OCI-M1 (cell line): ENCODE measurements around the gene CCDC8.
"Not testable (repeated sequence)": the region's sequence is repeated elsewhere in the genome, so short reads cannot be mapped to it uniquely, and the experiment has no call there.

Source experiments
- DNase-seq: peaks from one replicate; lab custom pipeline; 2025; lab: John Stamatoyannopoulos, UW

Gene CCDC8

DNA sequence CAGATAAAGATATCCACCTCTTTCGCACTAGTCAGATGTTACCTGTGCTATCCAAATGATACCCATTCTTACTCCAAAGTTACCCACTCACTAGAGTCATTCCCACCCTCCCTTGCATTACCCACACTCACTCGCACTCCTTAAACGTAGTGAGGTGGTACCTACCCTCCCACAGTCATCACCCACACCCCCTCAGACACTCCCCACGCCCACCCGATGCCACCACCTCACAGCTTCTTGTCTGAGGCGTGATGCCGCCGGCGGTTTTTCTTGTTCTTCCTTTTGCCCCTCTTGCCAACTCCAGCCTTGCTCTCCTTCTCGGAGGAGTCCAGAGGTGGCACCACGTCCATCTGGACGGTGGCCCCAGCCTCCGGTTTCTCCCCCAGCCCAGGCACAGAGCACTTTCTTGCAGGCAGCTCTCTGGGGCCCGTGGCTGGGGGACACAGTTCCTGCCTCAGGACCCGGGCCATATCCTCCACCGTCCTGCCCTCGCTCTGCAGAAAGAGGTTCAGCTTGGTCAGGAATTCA lies 14.2 kb upstream of the CCDC8 start:
- no peak for DNase-seq

DNA sequence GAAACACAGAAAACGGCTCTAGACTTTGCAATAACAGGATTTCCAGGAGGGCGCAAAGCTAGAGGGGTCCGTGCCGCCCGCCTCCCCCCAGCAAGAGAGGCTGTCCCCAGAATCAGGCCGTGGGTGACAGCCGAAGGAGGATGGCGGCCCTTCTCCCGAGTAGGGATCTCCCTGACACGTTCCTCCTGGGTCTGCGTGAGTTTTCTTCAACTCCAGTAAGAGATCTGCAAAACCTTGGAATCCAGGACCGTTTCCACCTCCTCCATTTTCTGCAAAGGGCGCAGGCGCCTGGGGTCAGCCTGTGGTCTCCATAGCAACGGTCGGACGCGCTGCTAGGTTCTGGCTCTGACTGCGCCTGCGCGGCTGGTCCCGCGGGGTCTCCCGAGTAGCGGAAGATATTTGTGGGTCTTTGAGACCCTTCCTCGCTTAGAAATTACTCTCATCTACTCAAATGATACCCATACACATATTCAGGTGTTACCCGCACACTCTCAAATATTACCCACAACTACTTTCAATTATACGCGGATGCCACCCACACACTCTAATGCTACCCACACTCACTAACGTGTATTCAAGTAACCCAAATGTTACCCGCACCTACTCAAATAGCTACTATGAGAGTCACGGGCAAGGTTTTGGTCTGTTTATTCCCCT lies 13.3 kb upstream of the CCDC8 start:
- DNase-seq: no peak

DNA sequence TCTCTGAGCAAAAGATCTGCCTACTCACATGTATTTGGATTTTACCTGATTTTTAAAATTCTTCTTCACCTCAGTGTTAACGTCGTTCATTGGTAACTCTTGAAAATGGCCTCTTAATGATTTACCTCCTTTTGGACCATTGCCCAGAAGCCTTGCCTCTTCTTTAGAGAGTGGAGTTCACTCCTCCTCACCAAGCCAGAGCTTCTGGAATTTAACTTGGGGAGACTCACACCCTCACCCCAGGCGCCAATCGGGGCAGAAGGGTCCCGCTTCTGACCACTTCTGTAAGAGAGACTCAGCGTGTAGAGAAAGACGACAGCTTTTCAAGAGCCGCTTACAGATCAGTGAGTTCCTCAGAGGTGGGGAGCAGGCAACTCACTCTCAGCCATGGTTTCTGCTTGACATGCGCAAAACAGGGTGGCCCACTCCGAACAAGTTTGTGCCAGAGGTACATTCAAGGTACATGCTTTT lies 12.7 kb upstream of the CCDC8 start:
- no peak for DNase-seq

DNA sequence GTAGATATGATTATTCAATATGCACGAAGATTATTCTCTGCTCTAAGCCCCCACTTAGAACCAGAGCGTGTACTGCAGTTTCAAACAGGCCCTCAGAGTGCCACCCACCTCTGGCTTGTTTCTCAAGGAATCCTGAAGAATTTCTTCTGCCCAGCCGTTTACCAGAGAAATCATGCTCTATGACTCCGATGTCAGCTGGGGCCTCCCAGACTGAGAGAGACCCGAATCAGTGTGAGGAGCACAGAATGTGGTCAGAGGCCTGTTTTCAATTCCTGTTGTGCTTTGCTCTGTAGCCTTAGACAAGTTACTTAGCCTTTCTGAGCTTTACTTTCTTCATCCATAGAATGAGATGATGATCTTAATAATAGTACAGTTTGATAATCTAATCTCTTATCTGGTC lies 9.8 kb upstream of the CCDC8 start:
- DNase-seq: no peak

DNA sequence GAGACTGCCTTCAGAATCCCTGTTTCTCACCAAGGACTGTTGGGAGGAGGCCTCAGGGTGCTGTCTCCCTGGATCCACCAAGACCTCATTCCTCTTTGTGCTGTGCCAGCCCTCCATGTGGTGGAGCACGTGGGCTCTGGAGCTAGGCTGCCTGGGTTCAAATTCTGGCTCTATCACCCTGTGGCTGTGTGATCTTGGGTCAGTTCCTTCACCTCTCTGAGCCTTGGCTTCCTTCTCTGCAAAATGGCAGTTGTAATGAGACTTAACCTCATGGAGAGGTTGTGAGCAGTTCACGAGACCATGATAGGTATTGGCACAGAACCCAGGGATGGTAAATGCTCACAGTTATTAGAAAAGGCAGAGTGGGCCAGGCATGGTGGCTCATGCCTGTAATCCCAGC lies 9.0 kb upstream of the CCDC8 start:
- DNase-seq: no peak

DNA sequence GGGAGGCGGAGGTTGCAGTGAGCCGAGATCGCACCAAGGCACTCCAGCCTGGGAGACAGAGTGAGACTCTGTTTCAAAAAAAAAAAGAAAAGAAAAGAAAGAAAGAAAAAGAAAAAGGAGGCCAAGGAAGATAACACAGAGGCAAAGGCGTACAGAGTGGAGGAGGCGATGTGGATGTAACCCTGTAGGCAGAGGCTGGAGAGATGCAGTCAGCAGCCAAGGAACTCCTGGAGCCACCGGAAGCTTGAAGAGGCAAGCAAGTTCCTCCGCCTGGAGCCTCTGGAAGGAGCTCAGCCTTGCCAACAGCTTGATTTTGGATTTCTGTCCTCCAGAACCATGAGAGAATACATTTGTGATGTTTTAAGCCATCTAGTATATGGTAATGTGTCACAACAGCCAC lies 6.7 kb upstream of the CCDC8 start:
- no peak for DNase-seq

DNA sequence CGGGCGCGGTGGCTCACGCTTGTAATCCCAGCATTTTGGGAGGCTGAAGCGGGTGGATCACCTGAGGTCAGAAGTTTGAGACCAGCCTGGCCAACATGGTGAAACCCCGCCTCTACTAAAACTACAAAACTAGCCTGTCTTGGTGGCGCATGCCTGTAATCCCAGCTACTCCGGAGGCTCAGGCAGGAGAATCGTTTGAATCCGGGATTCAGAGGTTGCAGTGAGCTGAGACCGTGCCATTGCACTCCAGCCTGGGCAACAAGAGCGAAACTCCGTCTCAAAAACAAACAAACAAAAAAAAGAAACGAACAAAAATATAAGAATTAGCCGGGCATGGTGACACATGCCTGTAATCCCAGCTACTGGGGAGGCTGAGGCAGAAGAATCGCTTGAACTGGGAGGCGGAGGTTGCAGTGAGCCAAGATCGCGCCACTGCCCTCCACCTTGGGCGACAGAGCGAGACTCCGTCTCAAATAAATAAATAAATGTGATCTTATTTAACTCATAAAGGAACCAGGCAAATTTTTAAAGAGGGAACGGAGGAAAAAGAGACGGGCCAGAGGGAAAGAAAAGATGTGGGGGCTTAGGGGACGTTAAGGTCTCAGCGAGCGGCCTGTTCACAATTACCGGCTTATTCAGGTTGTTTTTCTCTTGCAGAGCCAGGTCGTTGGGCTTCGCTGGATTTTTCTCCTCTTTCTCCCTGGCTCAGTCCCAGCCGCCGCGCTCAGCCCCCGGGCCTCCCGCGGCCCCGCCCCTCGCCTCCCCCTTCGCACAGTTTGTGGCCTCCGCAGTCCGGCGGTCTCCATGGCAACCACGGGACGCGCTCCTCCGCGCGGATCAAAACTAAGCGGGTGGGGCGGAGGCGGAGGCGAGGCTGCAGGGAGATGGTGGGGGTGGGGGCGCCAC lies 2.7 kb upstream of the CCDC8 start:
- DNase-seq: peak; percentile 93

DNA sequence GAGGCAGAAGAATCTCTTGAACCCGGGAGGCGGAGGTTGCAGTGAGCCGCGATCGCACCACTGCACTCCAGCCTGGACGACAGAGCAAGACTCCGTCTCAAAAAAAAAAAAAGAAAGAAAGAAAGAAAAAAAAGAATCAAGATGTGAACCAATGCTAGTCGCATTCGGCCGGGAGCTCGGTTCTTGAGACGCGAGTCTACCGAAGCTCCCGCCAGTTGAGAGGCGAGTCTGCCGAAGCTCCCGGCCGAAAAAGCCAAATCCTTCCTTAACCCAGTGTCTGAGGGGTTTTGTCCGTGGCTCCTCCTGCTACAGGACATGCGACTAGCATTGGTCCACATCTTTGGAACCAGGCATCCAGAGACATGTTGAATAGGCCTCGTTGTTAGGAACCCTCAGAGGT lies 1.5 kb upstream of the CCDC8 start:
- not testable (repeated sequence) for DNase-seq

DNA sequence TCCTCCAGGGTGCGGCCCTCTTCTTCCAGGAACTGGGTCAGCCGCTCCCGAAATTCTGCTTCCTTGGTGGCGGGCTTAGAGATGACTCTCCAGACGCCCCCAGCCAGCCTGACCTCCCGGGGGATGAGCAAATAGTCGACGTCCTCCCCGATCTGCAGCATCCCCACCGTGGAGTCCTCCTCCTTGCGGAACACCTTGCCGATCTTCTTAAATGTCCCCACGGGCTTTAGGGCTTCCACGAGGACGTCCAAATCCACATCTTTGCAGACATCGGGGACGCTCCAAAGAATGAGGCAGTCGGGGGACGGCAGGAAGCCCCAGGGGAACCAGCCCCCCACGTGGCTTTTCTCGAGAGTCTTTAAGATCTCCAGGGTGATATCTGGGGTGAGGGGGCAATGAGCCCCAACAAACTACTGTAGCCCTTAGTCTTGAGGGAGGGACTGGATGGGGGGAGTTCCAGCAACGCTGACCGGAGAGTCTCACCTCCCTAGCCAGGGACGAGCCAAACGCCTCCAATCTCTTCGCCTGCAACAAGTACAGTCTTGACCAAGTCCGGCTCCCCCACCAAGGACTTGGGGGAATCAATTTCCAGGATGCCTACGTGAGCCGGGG lies 608 bp downstream of the CCDC8 start:
- DNase-seq: no peak

DNA sequence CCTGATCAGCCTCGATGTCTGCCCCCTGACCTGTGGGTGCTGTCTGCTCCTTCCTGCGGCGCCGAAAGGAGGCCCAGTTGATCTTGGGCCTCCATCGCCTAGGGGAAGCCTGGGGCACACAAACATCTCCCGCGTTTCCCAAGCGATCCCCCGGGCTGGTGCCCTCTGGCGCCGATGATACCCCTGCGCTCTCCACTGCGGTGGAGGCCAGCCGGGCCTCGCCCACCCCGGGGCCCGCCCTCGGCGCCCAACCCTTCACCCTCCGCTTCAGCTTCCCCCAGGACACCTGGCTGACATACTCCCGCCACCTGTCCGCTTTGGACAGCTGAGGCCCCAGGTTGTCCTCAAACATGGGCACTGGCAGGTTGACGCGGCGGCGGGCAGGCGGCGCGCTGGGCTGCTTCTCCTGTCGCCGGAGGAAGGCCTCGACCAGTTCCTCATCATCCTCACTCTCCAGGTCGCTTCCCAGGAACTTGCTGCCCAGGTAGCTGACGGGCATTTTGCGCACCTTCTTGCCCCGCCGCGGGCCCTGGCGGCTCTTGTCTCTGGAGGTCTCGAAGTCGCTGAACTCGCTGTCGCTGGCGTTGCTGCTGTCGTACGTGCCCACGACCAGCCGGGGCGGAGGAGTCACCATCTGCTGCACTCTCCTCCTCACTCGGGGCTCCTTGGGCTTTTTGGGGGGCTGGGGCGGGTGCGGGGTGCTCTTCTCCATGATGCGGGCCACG lies 1.3 kb downstream of the CCDC8 start:
- DNase-seq: no peak

DNA sequence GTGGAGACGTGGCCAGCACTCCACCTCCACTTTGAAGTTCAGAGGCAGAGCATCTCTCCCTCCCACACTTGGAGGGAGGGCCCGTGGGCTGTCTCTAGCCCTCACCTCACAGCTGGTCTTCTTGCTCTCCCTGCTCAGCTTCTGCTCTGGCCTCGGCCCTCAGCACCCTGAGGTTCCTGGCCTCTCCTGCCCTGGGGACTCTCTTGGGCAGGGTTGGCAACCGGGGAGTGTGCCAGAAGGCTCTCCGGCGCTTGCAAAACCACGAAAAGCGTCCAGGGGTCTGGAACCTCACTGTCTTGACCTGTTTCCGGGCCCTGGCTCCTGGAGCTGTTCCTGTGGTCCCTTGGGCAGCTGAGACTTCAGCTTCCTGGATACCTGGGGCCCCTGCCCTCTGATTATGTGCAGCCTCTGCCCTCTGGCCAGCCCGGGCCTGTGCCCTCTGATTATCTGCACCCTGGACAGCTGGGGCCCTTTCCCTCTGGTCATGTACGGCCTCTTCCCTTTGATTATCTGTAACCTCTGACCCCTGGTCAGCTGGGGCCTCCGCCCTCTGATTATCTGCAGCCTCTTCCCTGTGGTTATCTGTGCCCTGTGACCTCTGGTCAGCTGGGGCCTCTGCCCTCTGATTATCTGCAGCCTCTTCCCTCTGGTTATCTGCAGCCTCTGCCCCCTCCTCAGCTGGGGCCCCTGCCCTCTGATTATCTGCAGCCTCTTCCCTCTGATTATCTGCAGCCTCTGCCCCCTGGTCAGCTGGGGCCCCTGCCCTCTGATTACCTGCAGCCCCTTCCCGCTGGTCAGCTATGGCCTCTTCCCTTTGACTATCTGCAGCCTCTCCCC lies 2.1 kb downstream of the CCDC8 start:
- no peak for DNase-seq

DNA sequence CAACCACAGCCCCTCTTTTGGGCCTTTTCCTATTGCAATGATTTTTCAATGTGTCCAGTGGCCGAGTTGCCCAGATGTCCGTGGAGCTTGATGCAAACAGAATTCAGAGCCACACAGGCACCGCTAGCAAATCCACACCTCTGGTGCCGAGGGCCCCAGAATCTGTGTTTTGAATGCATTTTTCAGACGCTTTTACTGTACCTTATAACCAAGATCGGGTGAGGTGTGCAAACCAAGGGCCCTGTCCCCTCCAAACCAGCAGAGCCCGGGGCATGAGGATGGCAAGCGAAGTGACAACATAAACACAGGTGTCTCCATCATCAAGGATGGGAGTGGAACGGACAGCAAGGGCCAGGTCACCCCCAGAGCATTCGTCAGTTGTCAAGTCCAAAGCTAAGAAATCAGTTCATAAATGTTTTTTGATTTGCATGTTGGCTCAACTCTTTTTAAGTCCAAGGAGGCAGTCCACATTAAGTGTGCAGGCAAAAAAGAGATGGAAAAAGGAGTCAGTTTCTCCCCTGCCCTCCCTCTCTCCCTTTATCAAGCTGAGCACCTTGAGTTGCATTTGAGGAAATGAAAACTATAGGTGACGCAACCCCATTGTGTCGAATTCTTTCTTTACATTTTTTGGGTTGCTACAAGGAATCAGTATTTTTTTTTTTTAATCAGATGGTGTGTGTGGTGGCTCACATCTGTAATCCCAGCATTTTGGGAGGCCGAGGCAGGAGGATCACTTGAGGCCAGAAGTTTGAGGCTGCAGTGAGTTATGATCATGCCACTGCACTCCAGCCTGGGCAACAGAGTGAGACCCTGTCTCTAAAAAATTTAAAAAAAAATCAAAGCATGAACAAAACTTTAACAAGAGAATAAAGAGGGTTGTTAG lies 2.9 kb downstream of the CCDC8 start:
- peak; percentile 36 for DNase-seq

DNA sequence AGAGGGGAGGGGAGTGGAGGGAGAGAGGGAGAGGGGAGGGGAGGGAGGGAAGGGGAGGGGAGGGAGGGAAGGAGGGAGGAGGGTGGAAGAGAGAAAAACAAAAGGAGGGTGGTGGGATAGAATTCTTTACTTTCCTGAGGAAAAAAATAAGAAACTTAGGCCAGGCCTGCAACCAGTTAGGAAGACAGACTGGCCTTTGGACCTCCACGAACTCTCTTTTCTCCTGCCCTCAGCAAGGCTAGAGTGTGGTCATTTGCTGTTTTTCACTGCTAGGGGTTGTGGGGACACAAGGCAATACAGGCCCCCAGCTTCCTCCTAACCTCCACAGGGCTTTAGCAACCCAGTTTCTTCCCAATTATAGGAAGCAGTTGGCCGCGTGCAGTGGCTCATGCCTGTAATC lies 4.2 kb downstream of the CCDC8 start:
- no peak for DNase-seq

DNA sequence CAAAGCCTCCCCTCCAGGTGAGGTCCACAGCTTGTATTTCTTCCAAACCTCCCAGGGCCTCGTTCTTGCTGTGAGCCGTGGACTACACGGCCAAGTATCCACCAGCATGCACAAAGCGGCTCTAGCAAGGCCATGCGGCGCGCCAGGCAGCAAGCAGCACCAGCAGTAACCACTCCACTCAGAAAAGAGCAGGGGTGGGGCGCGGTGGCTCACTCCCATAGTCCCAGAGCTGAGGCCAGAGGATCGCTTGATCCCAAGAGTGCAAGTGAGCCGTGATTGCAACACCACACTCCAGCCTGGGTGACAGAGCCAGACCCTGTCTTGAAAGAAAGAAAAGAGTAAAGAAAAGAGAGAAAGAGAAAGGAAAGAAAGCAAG lies 4.7 kb downstream of the CCDC8 start:
- no peak for DNase-seq

DNA sequence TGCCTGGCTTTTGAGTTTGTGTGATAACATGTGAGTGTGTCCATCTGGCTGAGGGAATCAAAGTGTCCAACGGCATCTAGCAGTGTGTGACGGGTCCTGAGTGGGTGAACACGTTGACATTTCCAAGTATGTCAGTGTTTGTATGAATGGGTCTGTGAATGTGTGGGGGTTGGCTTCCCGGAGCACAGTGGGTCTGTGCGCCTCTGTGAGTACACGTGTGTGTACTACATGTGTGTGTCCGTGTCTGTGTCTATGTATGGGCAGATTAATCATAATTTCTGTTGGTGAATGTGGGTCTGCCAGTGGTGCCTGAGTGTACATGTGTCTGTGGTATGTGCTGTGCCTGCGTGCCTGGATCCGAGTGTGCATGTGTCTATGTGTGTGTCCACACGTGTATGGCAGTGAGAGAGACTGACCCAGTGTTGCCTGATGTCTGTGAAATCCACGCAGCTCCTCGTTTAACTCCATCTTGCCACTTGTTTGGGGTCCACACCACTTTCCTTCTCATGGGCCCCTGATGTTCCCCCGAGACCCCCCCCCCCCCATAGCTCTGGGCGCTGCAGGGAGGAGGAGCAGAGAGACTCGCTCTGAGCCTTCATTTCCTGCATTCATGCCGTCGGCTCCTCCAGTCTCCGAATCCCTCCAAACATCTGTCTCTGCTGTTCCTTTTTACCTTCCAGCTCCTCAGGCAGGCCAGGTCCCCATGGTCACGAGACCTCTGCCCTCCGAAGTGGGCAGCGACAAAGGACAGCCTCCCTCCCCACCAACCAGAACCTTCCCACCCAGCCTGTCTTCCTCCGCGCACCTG lies 5.3 kb downstream of the CCDC8 start:
- DNase-seq: no peak

DNA sequence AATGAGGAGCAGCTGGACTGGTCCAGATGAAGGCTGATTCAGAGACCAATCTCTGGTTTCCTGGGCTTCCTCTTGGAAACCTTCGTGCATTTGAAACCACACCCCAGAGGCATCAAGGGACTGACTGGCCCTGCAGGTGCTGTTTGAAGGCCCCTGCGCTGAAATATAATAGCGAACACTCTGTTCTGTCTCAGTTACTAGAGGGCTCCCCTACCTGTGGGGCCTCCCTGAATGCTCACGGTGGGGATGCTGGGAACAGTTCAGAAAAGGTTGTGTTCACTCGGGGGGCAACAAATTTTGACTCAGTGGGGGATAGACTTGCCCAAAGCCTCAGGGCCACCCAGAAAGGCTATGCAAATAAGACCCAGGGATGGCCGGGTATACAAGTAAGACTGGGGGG lies 6.4 kb downstream of the CCDC8 start:
- no peak for DNase-seq

DNA sequence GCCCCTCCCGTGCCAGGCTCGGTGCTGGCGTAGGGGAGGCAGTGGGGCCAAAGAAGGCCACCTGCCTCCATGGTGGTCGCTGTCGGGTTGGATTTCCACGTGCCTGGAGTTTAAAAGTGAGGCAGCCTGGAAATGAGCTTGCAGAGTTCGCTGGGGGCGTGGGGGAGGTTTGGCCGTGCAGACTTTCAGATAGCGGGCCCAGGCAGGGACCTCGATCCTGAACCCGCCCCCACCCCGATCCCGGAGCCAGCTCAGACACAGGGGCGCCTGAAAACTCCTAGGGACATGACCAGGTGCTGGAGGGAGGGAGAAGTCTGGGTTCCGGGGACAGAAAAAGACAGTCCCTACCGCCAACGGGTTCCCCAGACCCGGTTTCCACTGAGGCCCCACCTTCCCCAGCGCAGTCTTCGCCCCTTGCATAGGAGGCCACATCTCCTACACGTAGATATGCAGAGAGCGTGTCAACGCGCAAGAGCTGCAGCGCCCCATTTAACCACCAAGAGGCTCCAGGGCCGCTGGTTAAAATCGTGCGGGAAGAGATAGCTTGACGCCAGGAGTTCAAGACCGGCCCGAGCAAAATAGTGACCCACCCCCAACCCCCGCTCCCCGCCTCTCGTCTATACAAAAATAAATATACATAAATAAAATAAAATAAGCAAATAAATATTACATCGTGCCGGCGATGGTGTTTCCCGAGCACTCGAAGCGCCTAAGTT lies 8.5 kb downstream of the CCDC8 start:
- no peak for DNase-seq

DNA sequence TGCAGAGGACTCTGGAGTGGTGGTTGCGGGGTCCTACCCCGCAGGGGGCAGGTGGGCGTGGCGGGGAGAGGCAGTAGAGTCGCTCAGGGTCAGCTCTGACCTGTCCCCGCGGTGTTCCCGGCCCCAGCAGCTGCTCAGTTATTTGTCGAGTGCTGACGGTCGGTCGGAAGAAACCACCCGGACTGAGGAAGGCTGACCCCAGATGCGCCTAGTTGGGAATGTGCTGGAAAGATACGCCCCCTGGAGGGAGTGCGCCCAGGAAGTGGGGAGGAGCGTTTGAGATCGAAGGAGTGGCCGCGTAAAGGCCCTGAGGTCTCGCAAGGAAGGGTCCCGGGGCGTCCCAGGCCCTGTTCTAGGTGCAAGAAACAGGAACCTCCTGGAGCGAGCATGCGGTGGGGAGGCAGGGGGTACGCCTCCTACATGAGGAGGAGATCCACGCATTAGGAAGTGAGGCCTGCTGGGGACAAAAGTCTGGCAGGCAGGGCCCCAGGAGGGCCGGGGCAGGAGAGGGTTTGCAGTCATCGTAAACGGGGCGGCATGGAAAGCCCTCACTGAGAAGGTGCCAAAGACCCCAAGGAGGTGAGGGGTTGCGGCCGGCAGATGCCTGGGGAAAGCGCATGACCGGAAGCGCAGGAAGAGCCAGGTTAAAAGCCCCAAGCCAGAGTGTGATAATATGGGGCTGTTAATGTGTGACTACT lies 9.2 kb downstream of the CCDC8 start:
- no peak for DNase-seq
